GM12878 (cell line): ENCODE measurements around the gene RARS2. TPM values are rescaled to one million over a fixed set of nuclear protein-coding genes. Genes with fewer than 3 reads are reported as not detected.

Source experiments
- ATAC-seq: fragments of 200-7000 bp; cut with Tn5 transposase; 3 replicates; pipeline ENCODE4 v1.9.1; 2020; ENCODE audit warnings: mild to moderate bottlenecking, moderate library complexity
- BruUV-seq: library from RNA; stranded (reverse); fragments of 400-500 nt; replicated peaks from 2 replicates; lab custom pipeline; 2021; lab: Mats Ljungman, UMichigan
- CTCF ChIA-PET: fragments of 300-600 bp; sonication (Branson Sonifier 250); formaldehyde crosslinking; extraction: SDS; loops from one replicate; lab custom pipeline; 2021; ENCODE audit warnings: inconsistent platforms; lab: Yijun Ruan, JAX
- POLR2A ChIA-PET: fragments of 350-600 bp; formaldehyde crosslinking; extraction: SDS; loops from one replicate; lab custom pipeline; 2021; ENCODE audit warnings: inconsistent platforms; lab: Charles Lee
- RAD21 ChIA-PET: fragments of 300-600 bp; sonication (Branson Sonifier 250); formaldehyde crosslinking; loops from one replicate; lab custom pipeline; 2023; ENCODE audit warnings: antibody characterized with exemption; ENCODE audit not compliant: unreplicated experiment; lab: Charles Lee
- SMC1A ChIA-PET: fragments of 300-600 bp; sonication (Branson Sonifier 250); formaldehyde crosslinking; loops from one replicate; lab custom pipeline; 2023; ENCODE audit not compliant: unreplicated experiment, uncharacterized antibody; lab: Charles Lee
- DNase-seq: peaks from one replicate; pipeline ENCODE4 v3.0.0-alpha.2; 2011; ENCODE audit warnings: low read depth, low spot score
- FAIRE-seq: peaks from 3 replicates; lab custom pipeline; 2011; peaks lifted over from hg19 to GRCh38; lab: Jason Lieb, UNC
- H2AFZ ChIP-seq: 2 replicates; pipeline ENCODE4 v1.6.0; 2011; ENCODE audit warnings: low read depth, low read length, control low read depth; ENCODE audit not compliant: control insufficient read depth
- H3K27ac ChIP-seq: 2 replicates; pipeline ENCODE4 v1.5.1; 2011; ENCODE audit warnings: control low read depth; ENCODE audit not compliant: control insufficient read depth, insufficient read depth
- H3K27me3 ChIP-seq, 2 experiments: replicated peaks in 1 of 2; 2 replicates each; pipeline versions ENCODE4 v1.6.0 to v1.6.1; 2011; ENCODE audit warnings: low read length in 1 of 2; ENCODE audit not compliant: control insufficient read depth in 2 of 2, insufficient read depth in 2 of 2
- H3K36me3 ChIP-seq, 2 experiments: 2 replicates each; pipeline ENCODE4 v1.5.1; 2011; ENCODE audit warnings: low read length in 1 of 2; ENCODE audit not compliant: control insufficient read depth in 2 of 2, insufficient read depth in 2 of 2
- H3K4me1 ChIP-seq: 2 replicates; pipeline ENCODE4 v1.6.1; 2011; ENCODE audit warnings: mild to moderate bottlenecking, low read length, moderate library complexity, mixed read lengths; ENCODE audit not compliant: control insufficient read depth, insufficient read depth
- H3K4me2 ChIP-seq: 2 replicates; pipeline ENCODE4 v1.6.0; 2011; ENCODE audit warnings: control low read depth; ENCODE audit not compliant: control insufficient read depth, insufficient read depth
- H3K4me3 ChIP-seq: fragments of 200-600 bp; sonication (generic); 2 replicates; pipeline ENCODE4 v1.5.1; 2016
- H3K79me2 ChIP-seq: 2 replicates; pipeline ENCODE4 v1.6.0; 2011; ENCODE audit warnings: low read length; ENCODE audit not compliant: control insufficient read depth, insufficient read depth
- H3K9ac ChIP-seq: 2 replicates; pipeline ENCODE4 v1.8.0; 2011; ENCODE audit warnings: low read length, control low read depth, mixed read lengths; ENCODE audit not compliant: control insufficient read depth, insufficient read depth
- H3K9me3 ChIP-seq: replicated peaks from 3 replicates; pipeline ENCODE4 v1.5.1; 2011; ENCODE audit warnings: mild to moderate bottlenecking, low read length; ENCODE audit not compliant: control insufficient read depth, insufficient read depth
- H4K20me1 ChIP-seq: 2 replicates; pipeline ENCODE4 v1.6.0; 2011; ENCODE audit not compliant: control insufficient read depth, insufficient read depth
- FOXK2 ChIP-seq: fragments of 450-650 bp; IDR thresholded peaks from 2 replicates; pipeline ENCODE4 v1.6.1; 2017; ENCODE audit warnings: mild to moderate bottlenecking, moderate library complexity
- MTA3 ChIP-seq: IDR thresholded peaks from 2 replicates; pipeline ENCODE4 v1.6.1; 2012; ENCODE audit warnings: low read length, inconsistent platforms, borderline replicate concordance
- NRF1 ChIP-seq: conservative IDR thresholded peaks from 2 replicates; pipeline ENCODE4 v1.6.1; 2011; ENCODE audit warnings: mild to moderate bottlenecking, low read depth, low read length, improper control_type of control experiment
- RUNX3 ChIP-seq: IDR thresholded peaks from 2 replicates; pipeline ENCODE4 v1.6.1; 2012; ENCODE audit warnings: low read length, inconsistent platforms
- WGBS: methylation state at CpG from one replicate; pipeline ENCODE4 v1.1.6; 2016; ENCODE audit warnings: low lambda C conversion rate; ENCODE audit not compliant: insufficient replicate concordance, insufficient coverage; ENCODE audit errors: missing lambda C conversion rate; 5-methylcytosine and 5-hydroxymethylcytosine counted together
- in situ Hi-C: fragments of 300-500 bp; cut with MboI; formaldehyde crosslinking; loops from 9 replicates; pipeline ENCODE4 v1.14.3; 2018; ENCODE audit warnings: mixed read lengths
- intact Hi-C: fragments of 100-400 bp; cut with micrococcal nuclease; formaldehyde crosslinking; loops from one replicate; pipeline ENCODE4 v1.14.2; 2022; ENCODE audit not compliant: unreplicated experiment
- polyA plus RNA-seq, 11 experiments: library from polyadenylated mRNA; depleted of rRNA in 4 of 11; unstranded in 6 of 11; stranded (reverse) in 5 of 11; fragments of >200 nt; fragmentation: Nextera tagmentation in 4 of 11; fragmentation: Illumina TruSeq in 1 of 11; extraction: Ambion mirVana in 4 of 11; extraction: Trizol in 1 of 11; gene quantifications; 1 replicate in 1 of 11; 2 replicates in 10 of 11; pipeline versions ENCODE4 v1.2.1 to v1.2.3, GENCODE V29; 2011 to 2016; ENCODE audit warnings: inconsistent platforms in 2 of 11, missing spikeins in 2 of 11, low read depth in 1 of 11
- total RNA-seq, 4 experiments: library from RNA; depleted of rRNA in 3 of 4; stranded (reverse); fragments of >200 nt in 3 of 4; fragmentation: Illumina TruSeq in 1 of 4; extraction: Trizol in 1 of 4; gene quantifications; 2 replicates each; pipeline versions ENCODE4 v1.2.1 to v1.2.3, GENCODE V29; 2013 to 2021
- TF ChIP-seq, protein P1 (sequence below): fragments of 150-350 bp; IDR thresholded peaks from 2 replicates; pipeline ENCODE4 v1.6.1; 2014; ENCODE audit warnings: mild to moderate bottlenecking, low read depth, low read length
- TF ChIP-seq, protein P2 (sequence below): IDR thresholded peaks from 2 replicates; pipeline ENCODE4 v1.6.1; 2011; ENCODE audit warnings: mild to moderate bottlenecking, low read depth, low read length, moderate library complexity; ENCODE audit not compliant: insufficient replicate concordance
- TF ChIP-seq, protein P3 (sequence below): fragments of 450-650 bp; formaldehyde crosslinking; IDR thresholded peaks from 2 replicates; pipeline ENCODE4 v1.4.0; 2022; ENCODE audit warnings: mild to moderate bottlenecking, moderate library complexity

Gene RARS2
- total and polyA plus RNA-seq, 10 of the 15 experiments (the other 5 are each of a cell fraction or from before 2014, with no cell fraction given), result 18.3 to 54.2 (median 36.8) TPM

DNA sequence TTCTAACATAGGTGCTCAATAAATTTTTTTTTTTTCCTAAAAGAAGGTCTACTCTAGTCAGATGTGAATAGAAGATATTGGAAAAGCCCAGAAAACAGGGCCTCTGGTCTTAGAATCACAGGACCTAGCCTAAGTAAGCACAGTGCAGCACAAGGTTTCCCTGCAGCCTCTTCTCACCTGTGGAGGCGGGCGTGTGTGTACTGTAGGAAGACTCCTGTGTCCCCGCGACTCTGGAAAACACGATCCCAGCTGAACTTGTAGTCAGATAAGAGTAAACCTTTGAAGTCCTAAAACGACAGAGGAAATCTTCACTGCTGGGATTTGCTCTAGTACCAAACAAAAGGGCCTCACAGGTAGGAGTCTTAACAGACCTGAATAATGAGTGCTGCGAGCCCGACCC is 71.3 kb downstream of the RARS2 start:
- RAD21 ChIA-PET, result no interaction called here
- no peaks in the 10 kb centered on the region for H3K27me3 ChIP-seq
- H3K9me3 ChIP-seq, result no peaks in the 10 kb centered on the region
- CTCF ChIA-PET, result no interaction called here
- H3K4me2 ChIP-seq, result no peak overlapping the region
- no TSS peak for BruUV-seq
- SMC1A ChIA-PET, result interaction anchor here (0.6 kb wide), 1 partner anchor 309 kb away, joined by 3 read pairs; no protein-coding TSS in a partner anchor
- no peak overlapping the region for H3K4me3 ChIP-seq
- H3K9ac ChIP-seq, result no peak overlapping the region
- H3K79me2 ChIP-seq, result no peaks in the 10 kb centered on the region
- no peak overlapping the region for H3K27ac ChIP-seq
- TF ChIP-seq, protein P1, sequence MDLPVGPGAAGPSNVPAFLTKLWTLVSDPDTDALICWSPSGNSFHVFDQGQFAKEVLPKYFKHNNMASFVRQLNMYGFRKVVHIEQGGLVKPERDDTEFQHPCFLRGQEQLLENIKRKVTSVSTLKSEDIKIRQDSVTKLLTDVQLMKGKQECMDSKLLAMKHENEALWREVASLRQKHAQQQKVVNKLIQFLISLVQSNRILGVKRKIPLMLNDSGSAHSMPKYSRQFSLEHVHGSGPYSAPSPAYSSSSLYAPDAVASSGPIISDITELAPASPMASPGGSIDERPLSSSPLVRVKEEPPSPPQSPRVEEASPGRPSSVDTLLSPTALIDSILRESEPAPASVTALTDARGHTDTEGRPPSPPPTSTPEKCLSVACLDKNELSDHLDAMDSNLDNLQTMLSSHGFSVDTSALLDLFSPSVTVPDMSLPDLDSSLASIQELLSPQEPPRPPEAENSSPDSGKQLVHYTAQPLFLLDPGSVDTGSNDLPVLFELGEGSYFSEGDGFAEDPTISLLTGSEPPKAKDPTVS, result no peak
- TF ChIP-seq MTA3 (no peak), RUNX3 (no peak), NRF1 (no peak), FOXK2 (no peak)
- TF ChIP-seq, protein P2, sequence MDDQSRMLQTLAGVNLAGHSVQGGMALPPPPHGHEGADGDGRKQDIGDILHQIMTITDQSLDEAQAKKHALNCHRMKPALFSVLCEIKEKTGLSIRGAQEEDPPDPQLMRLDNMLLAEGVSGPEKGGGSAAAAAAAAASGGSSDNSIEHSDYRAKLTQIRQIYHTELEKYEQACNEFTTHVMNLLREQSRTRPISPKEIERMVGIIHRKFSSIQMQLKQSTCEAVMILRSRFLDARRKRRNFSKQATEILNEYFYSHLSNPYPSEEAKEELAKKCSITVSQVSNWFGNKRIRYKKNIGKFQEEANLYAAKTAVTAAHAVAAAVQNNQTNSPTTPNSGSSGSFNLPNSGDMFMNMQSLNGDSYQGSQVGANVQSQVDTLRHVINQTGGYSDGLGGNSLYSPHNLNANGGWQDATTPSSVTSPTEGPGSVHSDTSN, result no peak
- TF ChIP-seq, protein P3, sequence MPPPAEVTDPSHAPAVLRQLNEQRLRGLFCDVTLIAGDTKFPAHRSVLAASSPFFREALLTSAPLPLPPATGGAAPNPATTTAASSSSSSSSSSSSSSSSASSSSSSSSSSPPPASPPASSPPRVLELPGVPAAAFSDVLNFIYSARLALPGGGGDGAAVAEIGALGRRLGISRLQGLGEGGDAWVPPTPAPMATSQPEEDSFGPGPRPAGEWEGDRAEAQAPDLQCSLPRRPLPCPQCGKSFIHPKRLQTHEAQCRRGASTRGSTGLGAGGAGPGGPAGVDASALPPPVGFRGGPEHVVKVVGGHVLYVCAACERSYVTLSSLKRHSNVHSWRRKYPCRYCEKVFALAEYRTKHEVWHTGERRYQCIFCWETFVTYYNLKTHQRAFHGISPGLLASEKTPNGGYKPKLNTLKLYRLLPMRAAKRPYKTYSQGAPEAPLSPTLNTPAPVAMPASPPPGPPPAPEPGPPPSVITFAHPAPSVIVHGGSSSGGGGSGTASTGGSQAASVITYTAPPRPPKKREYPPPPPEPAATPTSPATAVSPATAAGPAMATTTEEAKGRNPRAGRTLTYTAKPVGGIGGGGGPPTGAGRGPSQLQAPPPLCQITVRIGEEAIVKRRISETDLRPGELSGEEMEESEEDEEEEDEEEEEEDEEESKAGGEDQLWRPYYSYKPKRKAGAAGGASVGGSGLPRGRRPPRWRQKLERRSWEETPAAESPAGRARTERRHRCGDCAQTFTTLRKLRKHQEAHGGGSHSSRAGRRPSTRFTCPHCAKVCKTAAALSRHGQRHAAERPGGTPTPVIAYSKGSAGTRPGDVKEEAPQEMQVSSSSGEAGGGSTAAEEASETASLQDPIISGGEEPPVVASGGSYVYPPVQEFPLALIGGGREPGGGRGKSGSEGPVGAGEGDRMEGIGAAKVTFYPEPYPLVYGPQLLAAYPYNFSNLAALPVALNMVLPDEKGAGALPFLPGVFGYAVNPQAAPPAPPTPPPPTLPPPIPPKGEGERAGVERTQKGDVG (CRISPR knock-in tag), result no peak
- DNase-seq (no peak), ATAC-seq (no peak), FAIRE-seq (no peak)
- H4K20me1 ChIP-seq, result no peaks in the 10 kb centered on the region
- WGBS, result 95% methylated on average over 8 of the region's 8 CpGs
- intact Hi-C loops (no loop called here), in situ Hi-C loops (no loop called here)
- H3K36me3 ChIP-seq, result peaks cover 3 to 42% of the 10 kb centered on the region in 2 experiments
- POLR2A ChIA-PET, result no interaction called here
- no peak overlapping the region for H2AFZ ChIP-seq
- no peaks in the 10 kb centered on the region for H3K4me1 ChIP-seq
